GM20000 (cell line): ENCODE data around the gene SNAPC4.

Experiments used
- DNase-seq: peaks from one replicate; pipeline ENCODE4 v3.0.0; 2012; ENCODE audit warnings: low spot score
- CTCF ChIP-seq: IDR thresholded peaks from 2 replicates; pipeline ENCODE4 v1.5.1; 2012; ENCODE audit warnings: mild to moderate bottlenecking, control low read depth; ENCODE audit errors: extremely low read depth, missing control alignments

The SNAPC4 gene

GRCh38 chr9:136393531-136393930 is 6.4 kb downstream of the SNAPC4 start:
- TF ChIP-seq CTCF, result no peak

GRCh38 chr9:136392538-136393449 is 7.2 kb downstream of the SNAPC4 start:
- no peak for DNase-seq
- TF ChIP-seq CTCF, result no peak

More at GRCh38 chr9:136393531-136393930, 6.4 kb downstream of the SNAPC4 start:
- DNase-seq, result no peak

- TF ChIP-seq CTCF, result no peak
- no peak for DNase-seq
These were observed 8.0 kb downstream of the SNAPC4 start for GRCh38 chr9:136391737-136392537.

GRCh38 chr9:136389396-136389795 is 10.6 kb downstream of the SNAPC4 start:
- no peak for DNase-seq
- TF ChIP-seq CTCF, result no peak

- TF ChIP-seq CTCF, result no peak
- DNase-seq, result no peak
These were observed 12.8 kb downstream of the SNAPC4 start for GRCh38 chr9:136387217-136387616.

GRCh38 chr9:136386018-136386417 is 14.0 kb downstream of the SNAPC4 start:
- DNase-seq, result no peak

More at GRCh38 chr9:136386018-136386417, 14.0 kb downstream of the SNAPC4 start:
- TF ChIP-seq CTCF, result no peak
